ENCODE results near the gene EFNA5. TPM values are rescaled to one million over a fixed set of nuclear protein-coding genes. Genes with fewer than 3 reads are reported as not detected.

Gene EFNA5
- total and polyA plus RNA-seq, 2 of the 13 experiments (the other 11 are each of a cell fraction or from before 2014, with no cell fraction given) = not detected

DNA sequence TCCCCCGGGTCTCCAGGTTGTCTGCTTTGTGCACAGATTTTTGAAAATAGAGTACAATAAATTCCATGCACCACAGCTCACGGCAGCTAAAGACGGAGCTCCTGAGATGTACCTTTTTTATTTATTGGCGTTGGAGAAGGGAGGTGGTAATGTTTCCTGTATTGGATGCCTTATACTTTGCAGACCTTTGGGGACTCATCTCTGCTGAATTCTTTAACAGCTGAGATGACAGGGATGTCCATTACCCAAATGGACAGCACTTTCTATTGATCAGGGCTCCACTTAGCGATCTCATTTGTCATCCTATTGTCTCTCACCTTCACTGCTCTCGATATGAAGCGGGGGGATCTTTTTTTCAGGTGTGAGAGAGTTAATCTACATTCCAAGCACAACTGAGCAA lies 137.8 kb downstream of the EFNA5 start:
- CTCF ChIA-PET (ENCODE audit: low intra/inter-chr PET ratio, low total read pairs) = no interaction called here

More for the DNA sequence above, 137.8 kb downstream of the EFNA5 start:
- in situ Hi-C loops (cut with HindIII; ENCODE audit: extremely low pct_ligation_motif_present, low pct_unique_long_range_greater_than_20kb) (no loop called here), intact Hi-C loops (cut with micrococcal nuclease; ENCODE audit: unreplicated experiment) (no loop called here)
- POLR2A ChIA-PET = no interaction called here
- H3K36me3 ChIP-seq (replicated peaks in 1 of 2; ENCODE audit: control insufficient read depth in 1 of 2, insufficient read depth in 2 of 2, low read length in 2 of 2) = no peaks in the 10 kb centered on the region
- no peak overlapping the region for H3K4me2 ChIP-seq (ENCODE audit: low read depth, low read length)
- no peak overlapping the region for H2AFZ ChIP-seq (ENCODE audit: low read length)
- WGBS (ENCODE audit: low lambda C conversion rate) = 42% methylated on average over 7 of the region's 7 CpGs
- H4K20me1 ChIP-seq (ENCODE audit: insufficient read depth, low read length) = no peaks in the 10 kb centered on the region
- H3K9ac ChIP-seq (ENCODE audit: insufficient read depth, low read depth, low read length) = no peak overlapping the region
- BruUV-seq (replicated peaks) = no TSS peak
- no peaks in the 10 kb centered on the region for H3K27me3 ChIP-seq (ENCODE audit: control insufficient read depth in 1 of 2, insufficient read depth in 2 of 2, low read length in 2 of 2)
- no peak for TF ChIP-seq FOXK2 (IDR thresholded peaks at IDR 0.05)
- no peak for TF ChIP-seq HHEX (CRISPR knock-in tag; IDR thresholded peaks at IDR 0.05)
- TF ChIP-seq ZNF430 (CRISPR knock-in tag; IDR thresholded peaks at IDR 0.05) = no peak
- no peak for TF ChIP-seq ZNF772 (CRISPR knock-in tag; IDR thresholded peaks at IDR 0.05)
- no peak for TF ChIP-seq HDAC6 (IDR thresholded peaks at IDR 0.05; ENCODE audit: low read depth, low read length)
- no peak for TF ChIP-seq ZMYM2 (CRISPR knock-in tag; IDR thresholded peaks at IDR 0.05)
- no peak for TF ChIP-seq ZNF34 (CRISPR knock-in tag; IDR thresholded peaks at IDR 0.05; ENCODE audit: borderline replicate concordance)
- TF ChIP-seq POLR2AphosphoS5 (IDR thresholded peaks at IDR 0.05; ENCODE audit: low read depth, low read length) = no peak
- no peak for TF ChIP-seq RORA (CRISPR knock-in tag; IDR thresholded peaks at IDR 0.05)
- no peak for TF ChIP-seq ZNF891 (CRISPR knock-in tag; IDR thresholded peaks at IDR 0.05)
- no peak for TF ChIP-seq ZBTB14 (CRISPR knock-in tag; IDR thresholded peaks at IDR 0.05)
- TF ChIP-seq FOXO4 (CRISPR knock-in tag; conservative IDR thresholded peaks at IDR 0.05) = no peak
- TF ChIP-seq, protein P1, sequence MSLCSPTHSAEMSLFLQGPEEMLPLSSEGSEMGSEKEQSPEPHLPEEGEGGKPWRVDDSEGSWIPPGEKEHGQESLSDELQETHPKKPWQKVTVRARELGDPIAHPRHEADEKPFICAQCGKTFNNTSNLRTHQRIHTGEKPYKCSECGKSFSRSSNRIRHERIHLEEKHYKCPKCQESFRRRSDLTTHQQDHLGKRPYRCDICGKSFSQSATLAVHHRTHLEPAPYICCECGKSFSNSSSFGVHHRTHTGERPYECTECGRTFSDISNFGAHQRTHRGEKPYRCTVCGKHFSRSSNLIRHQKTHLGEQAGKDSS (CRISPR knock-in tag; IDR thresholded peaks at IDR 0.05; ENCODE audit: borderline replicate concordance, low read depth) = no peak
- no peak for TF ChIP-seq SAFB2 (CRISPR knock-in tag; IDR thresholded peaks at IDR 0.05; ENCODE audit: borderline replicate concordance, low read depth)
- TF ChIP-seq REPIN1 (CRISPR knock-in tag; IDR thresholded peaks at IDR 0.05; ENCODE audit: borderline replicate concordance, low read depth) = no peak
- TF ChIP-seq MXI1 (IDR thresholded peaks at IDR 0.05; ENCODE audit: borderline replicate concordance, low read depth, low read length) = no peak
- no peak for TF ChIP-seq PHF21A (CRISPR knock-in tag; IDR thresholded peaks at IDR 0.05)
- H3K4me3 ChIP-seq (replicated peaks in 1 of 3; ENCODE audit: insufficient read depth in 1 of 3, low read depth in 2 of 3, low read length in 3 of 3) = no peak overlapping the region
- no peak for FAIRE-seq
- no peak for DNase-seq (ENCODE audit: low spot score)
- ATAC-seq = no peak
- no peak overlapping the region for H3K27ac ChIP-seq (ENCODE audit: extremely low read length, insufficient read depth, low read length)
- H3K9me3 ChIP-seq (ENCODE audit: low read length) = no peaks in the 10 kb centered on the region
- no peaks in the 10 kb centered on the region for H3K4me1 ChIP-seq (ENCODE audit: insufficient read depth, low read length)
- H3K79me2 ChIP-seq (ENCODE audit: insufficient read depth, low read length) = no peaks in the 10 kb centered on the region

All from HepG2 (cell line).